ENCODE data around the gene GALNTL6. TPM values are rescaled to one million over a fixed set of nuclear protein-coding genes. Genes with fewer than 3 reads are reported as not detected.

GALNTL6 gene
- total and polyA plus RNA-seq, 2 donors (not counting 1 experiment from before 2014, with no cell fraction given) = 0.99 to 1.1 TPM

DNA sequence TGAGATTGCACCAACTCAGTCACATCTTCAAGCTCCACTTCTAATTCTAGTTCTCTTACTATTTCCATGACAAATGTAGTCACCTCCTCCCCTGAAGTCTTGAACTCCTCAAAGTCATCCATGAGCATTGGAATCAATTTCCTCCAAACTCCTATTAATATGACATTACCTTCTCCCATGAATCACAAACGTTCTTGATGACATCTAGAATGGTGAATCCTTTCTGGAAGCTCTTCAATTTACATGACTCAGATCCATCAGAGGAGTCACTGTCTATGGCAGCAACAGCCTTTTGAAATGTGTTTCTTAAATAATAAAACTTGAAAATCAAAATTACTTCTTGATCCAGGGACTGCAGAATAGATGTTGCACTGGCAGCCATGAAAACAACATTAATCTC, 34.5 kb downstream of the GALNTL6 start:
- TF ChIP-seq, protein P1, sequence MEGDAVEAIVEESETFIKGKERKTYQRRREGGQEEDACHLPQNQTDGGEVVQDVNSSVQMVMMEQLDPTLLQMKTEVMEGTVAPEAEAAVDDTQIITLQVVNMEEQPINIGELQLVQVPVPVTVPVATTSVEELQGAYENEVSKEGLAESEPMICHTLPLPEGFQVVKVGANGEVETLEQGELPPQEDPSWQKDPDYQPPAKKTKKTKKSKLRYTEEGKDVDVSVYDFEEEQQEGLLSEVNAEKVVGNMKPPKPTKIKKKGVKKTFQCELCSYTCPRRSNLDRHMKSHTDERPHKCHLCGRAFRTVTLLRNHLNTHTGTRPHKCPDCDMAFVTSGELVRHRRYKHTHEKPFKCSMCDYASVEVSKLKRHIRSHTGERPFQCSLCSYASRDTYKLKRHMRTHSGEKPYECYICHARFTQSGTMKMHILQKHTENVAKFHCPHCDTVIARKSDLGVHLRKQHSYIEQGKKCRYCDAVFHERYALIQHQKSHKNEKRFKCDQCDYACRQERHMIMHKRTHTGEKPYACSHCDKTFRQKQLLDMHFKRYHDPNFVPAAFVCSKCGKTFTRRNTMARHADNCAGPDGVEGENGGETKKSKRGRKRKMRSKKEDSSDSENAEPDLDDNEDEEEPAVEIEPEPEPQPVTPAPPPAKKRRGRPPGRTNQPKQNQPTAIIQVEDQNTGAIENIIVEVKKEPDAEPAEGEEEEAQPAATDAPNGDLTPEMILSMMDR (IDR thresholded peaks at IDR 0.05) = no peak
- TF ChIP-seq EZH2 (IDR thresholded peaks at IDR 0.05; ENCODE audit: borderline replicate concordance, insufficient read depth, low read depth, low read length, poor library complexity, severe bottlenecking) = no peak
- Histone ChIP-seq H3K27me3 (replicated peaks in 1 of 4; ENCODE audit: control extremely low read depth in 1 of 4, control insufficient read depth in 3 of 4, insufficient read depth in 4 of 4, low read length in 3 of 4) (no peaks in the 10 kb centered on the region), H3K9me3 (ENCODE audit: control extremely low read depth in 1 of 3, control insufficient read depth in 2 of 3, insufficient read depth in 1 of 3, low read length in 2 of 3) (no peaks in the 10 kb centered on the region), H3K4me3 (ENCODE audit: control extremely low read depth in 1 of 5, extremely low read depth in 1 of 5, insufficient read depth in 1 of 5, low read depth in 2 of 5, low read length in 4 of 5) (no peak overlapping the region), H2AFZ (ENCODE audit: insufficient read depth, low read depth, low read length, poor library complexity, severe bottlenecking) (no peak overlapping the region), H4K20me1 (ENCODE audit: control insufficient read depth, insufficient read depth, low read length, poor library complexity, severe bottlenecking) (no peaks in the 10 kb centered on the region), H3K9ac (ENCODE audit: low read length) (no peak overlapping the region), H3K27ac (ENCODE audit: low read length in 2 of 2) (no peak overlapping the region), H3K79me2 (ENCODE audit: control insufficient read depth, insufficient read depth, low read length) (no peaks in the 10 kb centered on the region), H3K4me1 (ENCODE audit: control insufficient read depth in 2 of 2, insufficient read depth in 2 of 2, low read length in 2 of 2) (no peaks in the 10 kb centered on the region), H3K36me3 (replicated peaks in 1 of 2; ENCODE audit: control extremely low read depth in 1 of 2, control insufficient read depth in 1 of 2, extremely low read depth in 1 of 2, insufficient read depth in 2 of 2, low read length in 1 of 2) (no peaks in the 10 kb centered on the region), H3K4me2 (replicated peaks; ENCODE audit: low read depth, low read length, poor library complexity, severe bottlenecking) (no peak overlapping the region)
- no CpG with 5 or more reads among the region's 1 CpG for WGBS (ENCODE audit: insufficient coverage)
- ChIA-PET CTCF (no interaction called here), POLR2A (no interaction called here)
- ATAC-seq (ENCODE audit: low read depth) = no peak
- H3K4me1 Mint-ChIP-seq = peaks cover 3% of the 10 kb centered on the region
- intact Hi-C loops (cut with micrococcal nuclease) = no loop called here
- no peak for DNase-seq
- H3K4me3 Mint-ChIP-seq = no peak overlapping the region
- H3K27ac Mint-ChIP-seq = no peak overlapping the region
- no peaks in the 10 kb centered on the region for H3K27me3 Mint-ChIP-seq
- H3K9me3 Mint-ChIP-seq (ENCODE audit: insufficient read depth) = no peaks in the 10 kb centered on the region

DNA sequence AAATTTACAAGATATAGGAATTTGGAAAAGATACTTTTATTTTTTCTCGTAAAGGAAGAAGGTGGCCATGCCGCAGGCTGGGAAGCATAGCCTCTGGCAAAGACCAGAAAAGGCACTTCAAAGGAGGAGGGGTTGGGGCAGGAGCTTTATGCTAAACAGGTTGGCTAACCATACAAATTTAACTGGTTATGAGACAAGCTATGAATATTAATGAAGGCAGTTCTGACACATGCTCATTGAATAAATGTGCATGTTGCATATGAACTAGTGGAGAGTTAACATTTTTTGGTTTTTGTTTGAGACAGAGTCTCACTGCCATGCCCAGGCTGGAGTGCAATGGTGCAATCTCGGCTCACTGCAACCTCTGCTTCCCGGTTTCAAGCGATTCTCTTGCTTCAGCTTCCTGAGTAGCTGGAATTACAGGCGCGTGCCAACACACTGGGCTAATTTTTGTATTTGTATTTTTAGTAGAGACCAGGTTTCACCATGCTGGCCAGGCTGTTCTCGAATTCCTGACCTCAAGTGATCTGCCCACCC, 36.5 kb downstream of the GALNTL6 start:
- WGBS (ENCODE audit: insufficient coverage) = 100% methylated on average over 3 of the region's 8 CpGs
- Histone ChIP-seq H3K9me3 (ENCODE audit: control extremely low read depth in 1 of 3, control insufficient read depth in 2 of 3, insufficient read depth in 1 of 3, low read length in 2 of 3) (no peaks in the 10 kb centered on the region), H2AFZ (ENCODE audit: insufficient read depth, low read depth, low read length, poor library complexity, severe bottlenecking) (no peak overlapping the region), H3K4me1 (ENCODE audit: control insufficient read depth in 2 of 2, insufficient read depth in 2 of 2, low read length in 2 of 2) (no peaks in the 10 kb centered on the region), H3K27ac (ENCODE audit: low read length in 2 of 2) (no peak overlapping the region), H3K27me3 (replicated peaks in 1 of 4; ENCODE audit: control extremely low read depth in 1 of 4, control insufficient read depth in 3 of 4, insufficient read depth in 4 of 4, low read length in 3 of 4) (no peaks in the 10 kb centered on the region), H3K79me2 (ENCODE audit: control insufficient read depth, insufficient read depth, low read length) (no peaks in the 10 kb centered on the region), H3K4me3 (ENCODE audit: control extremely low read depth in 1 of 5, extremely low read depth in 1 of 5, insufficient read depth in 1 of 5, low read depth in 2 of 5, low read length in 4 of 5) (no peak overlapping the region), H3K9ac (ENCODE audit: low read length) (no peak overlapping the region), H4K20me1 (ENCODE audit: control insufficient read depth, insufficient read depth, low read length, poor library complexity, severe bottlenecking) (no peaks in the 10 kb centered on the region), H3K4me2 (replicated peaks; ENCODE audit: low read depth, low read length, poor library complexity, severe bottlenecking) (no peak overlapping the region), H3K36me3 (replicated peaks in 1 of 2; ENCODE audit: control extremely low read depth in 1 of 2, control insufficient read depth in 1 of 2, extremely low read depth in 1 of 2, insufficient read depth in 2 of 2, low read length in 1 of 2) (no peaks in the 10 kb centered on the region)
- Mint-ChIP-seq H3K9me3 (ENCODE audit: insufficient read depth) (no peaks in the 10 kb centered on the region), H3K27ac (no peak overlapping the region), H3K27me3 (no peaks in the 10 kb centered on the region), H3K4me1 (peaks cover 3% of the 10 kb centered on the region), H3K4me3 (no peak overlapping the region)
- CTCF ChIA-PET = no interaction called here
- intact Hi-C loops (cut with micrococcal nuclease) = no loop called here
- POLR2A ChIA-PET = no interaction called here
- TF ChIP-seq, protein P1 (IDR thresholded peaks at IDR 0.05) = no peak
- TF ChIP-seq EZH2 (IDR thresholded peaks at IDR 0.05; ENCODE audit: borderline replicate concordance, insufficient read depth, low read depth, low read length, poor library complexity, severe bottlenecking) = no peak
- ATAC-seq (ENCODE audit: low read depth) (no peak), DNase-seq (no peak)
